ENCODE results near the gene ATXN10. TPM values are rescaled to one million over a fixed set of nuclear protein-coding genes. Genes with fewer than 3 reads are reported as not detected.

Gene ATXN10
- total and polyA plus RNA-seq, 2 of the 8 experiments (the other 6 are each of a cell fraction or from before 2014, with no cell fraction given), result 134 to 210 TPM

GRCh38 chr22:45680932-45681700 lies 9.5 kb downstream of the ATXN10 start:
- Histone ChIP-seq H4K5ac (ENCODE audit: insufficient read length, low read depth, low read length) (no peak overlapping the region), H4K91ac (replicated peaks; ENCODE audit: insufficient read length, low read length) (no peak overlapping the region), H4K20me1 (replicated peaks in 1 of 2; ENCODE audit: control insufficient read depth in 1 of 2, insufficient read depth in 2 of 2, low read length in 2 of 2) (peaks cover 26 to 31% of the 10 kb centered on the region in 2 experiments), H3K79me1 (ENCODE audit: low read depth, low read length) (peaks cover 10% of the 10 kb centered on the region), H3K4me2 (ENCODE audit: insufficient read depth in 1 of 2, low read depth in 2 of 2, low read length in 2 of 2) (no peak overlapping the region), H3K18ac (ENCODE audit: extremely low read depth, low read length) (no peak overlapping the region), H3K9me3 (ENCODE audit: insufficient read depth in 2 of 2, low read depth in 1 of 2, low read length in 1 of 2) (no peaks in the 10 kb centered on the region), H3K36me3 (ENCODE audit: control insufficient read depth in 2 of 4, insufficient read depth in 4 of 4, low read length in 3 of 4) (no peaks in the 10 kb centered on the region), H3K56ac (replicated peaks; ENCODE audit: insufficient read length, low read depth, low read length) (no peak overlapping the region), H2BK15ac (ENCODE audit: low read length) (no peak overlapping the region), H3K23me2 (ENCODE audit: low read depth, low read length) (no peaks in the 10 kb centered on the region), H3K79me2 (ENCODE audit: control insufficient read depth in 1 of 2, insufficient read depth in 2 of 2, low read length in 2 of 2) (peaks cover 18 to 97% of the 10 kb centered on the region in 2 experiments), H3K9ac (replicated peaks in 1 of 4; ENCODE audit: extremely low read depth in 1 of 4, low read depth in 3 of 4, low read length in 3 of 4) (no peak overlapping the region; a peak in 1 of 7 replicates), H3K27ac (ENCODE audit: low read depth, low read length) (no peak overlapping the region), H3K23ac (ENCODE audit: insufficient read length) (no peak overlapping the region), H3K4ac (replicated peaks; ENCODE audit: insufficient read length, low read depth, low read length) (no peak overlapping the region), H3K4me3 (ENCODE audit: extremely low read depth in 1 of 4, insufficient read depth in 2 of 4, low read depth in 3 of 4, low read length in 4 of 4) (no peak overlapping the region), H3K14ac (ENCODE audit: insufficient read length) (no peak overlapping the region), H4K8ac (ENCODE audit: extremely low read depth, insufficient read depth, low read length) (no peak overlapping the region), H2BK20ac (ENCODE audit: low read length) (no peak overlapping the region), H2AK5ac (ENCODE audit: low read depth, low read length) (no peak overlapping the region), H3K27me3 (replicated peaks in 1 of 4; ENCODE audit: control insufficient read depth in 3 of 4, extremely low read depth in 1 of 4, insufficient read depth in 3 of 4, low read length in 3 of 4) (no peaks in the 10 kb centered on the region), H3K4me1 (replicated peaks in 1 of 4; ENCODE audit: control insufficient read depth in 3 of 4, insufficient read depth in 4 of 4, low read length in 3 of 4) (peaks cover 0 to 13% (median 2%) of the 10 kb centered on the region in 4 experiments; a peak in 3 of 7 replicates), H2BK12ac (ENCODE audit: low read depth, low read length) (no peak overlapping the region), H2BK5ac (ENCODE audit: low read depth, low read length) (no peak overlapping the region), H2AFZ (ENCODE audit: low read length) (no peak overlapping the region), H2BK120ac (replicated peaks; ENCODE audit: low read depth, low read length) (no peak overlapping the region)
- POLR2A ChIA-PET (ENCODE audit: partially characterized antibody), result interaction anchor here (2.3 kb wide), 1 partner anchor 10 kb away, joined by 7 read pairs; the partner anchor contains the start of gene ATXN10
- CTCF ChIA-PET (ENCODE audit: partially characterized antibody), result interaction anchor here (1.0 to 1.4 kb wide), 2 partner anchors 43 to 183 kb away, joined by 3 read pairs; no protein-coding TSS in a partner anchor
- 89% methylated on average over 5 of the region's 5 CpGs; no CpG with 5 or more reads in 1 of the 2 experiments for WGBS, 2 experiments (ENCODE audit: extremely low coverage in 1 of 2, insufficient coverage in 1 of 2, insufficient read length in 1 of 2, insufficient replicate concordance in 2 of 2, low coverage in 1 of 2, low lambda C conversion rate in 2 of 2, missing lambda C conversion rate in 1 of 2)
- no peak for TF ChIP-seq EP300 (IDR thresholded peaks at IDR 0.05; ENCODE audit: borderline replicate concordance in 1 of 2, low read depth in 2 of 2, low read length in 2 of 2)
- TF ChIP-seq CTBP2 (IDR thresholded peaks at IDR 0.05; ENCODE audit: borderline replicate concordance, insufficient read depth, insufficient read length, low read length), result no peak
- no peak for FAIRE-seq
- no peak for DNase-seq (ENCODE audit: low read depth in 1 of 2, low spot score in 2 of 2)

All from H1 (cell line).